Skeletal muscle satellite cell (primary cell): ENCODE results near the gene RP2.

ENCODE experiments used
- H3K27me3 ChIP-seq: 2 replicates; pipeline ENCODE4 v1.7.0; 2013; ENCODE audit warnings: low read length; ENCODE audit not compliant: control insufficient read depth, insufficient read depth
- H3K36me3 ChIP-seq: 2 replicates; pipeline ENCODE4 v1.7.0; 2013; ENCODE audit warnings: mild to moderate bottlenecking, control low read depth, low read length; ENCODE audit not compliant: insufficient read depth
- H3K4me1 ChIP-seq: 2 replicates; pipeline ENCODE4 v1.7.0; 2013; ENCODE audit warnings: low read length; ENCODE audit not compliant: control insufficient read depth, insufficient read depth
- H3K4me2 ChIP-seq: 2 replicates; pipeline ENCODE4 v1.7.0; 2013; ENCODE audit warnings: mild to moderate bottlenecking, low read length
- H3K4me3 ChIP-seq: 2 replicates; pipeline ENCODE4 v1.7.0; 2013; ENCODE audit warnings: low read length
- H3K9ac ChIP-seq: 2 replicates; pipeline ENCODE4 v1.7.0; 2013; ENCODE audit warnings: mild to moderate bottlenecking, low read depth, low read length, moderate library complexity
- H3K9me3 ChIP-seq: replicated peaks from 2 replicates; pipeline ENCODE4 v1.7.0; 2013; ENCODE audit warnings: mild to moderate bottlenecking, control low read depth, low read length

RP2 gene

GRCh38 chrX:46819136-46819535 lies 17.7 kb upstream of the RP2 start:
- Histone ChIP-seq H3K4me3 (no peak overlapping the region), H3K9me3 (no peaks in the 10 kb centered on the region), H3K4me1 (no peaks in the 10 kb centered on the region), H3K36me3 (no peaks in the 10 kb centered on the region), H3K27me3 (peaks cover 11% of the 10 kb centered on the region), H3K4me2 (no peak overlapping the region), H3K9ac (no peak overlapping the region)

- Histone ChIP-seq H3K9ac (no peak overlapping the region), H3K27me3 (peaks cover 11% of the 10 kb centered on the region), H3K36me3 (no peaks in the 10 kb centered on the region), H3K9me3 (no peaks in the 10 kb centered on the region), H3K4me3 (no peak overlapping the region), H3K4me1 (no peaks in the 10 kb centered on the region), H3K4me2 (no peak overlapping the region)
These were observed 16.3 kb upstream of the RP2 start for GRCh38 chrX:46820391-46821100.

- no peak overlapping the region for H3K9ac ChIP-seq
- H3K36me3 ChIP-seq: no peaks in the 10 kb centered on the region
- peaks cover 4% of the 10 kb centered on the region for H3K27me3 ChIP-seq
- H3K9me3 ChIP-seq: no peaks in the 10 kb centered on the region
- no peaks in the 10 kb centered on the region for H3K4me1 ChIP-seq
- H3K4me3 ChIP-seq: no peak overlapping the region
- no peak overlapping the region for H3K4me2 ChIP-seq
These were observed 13.4 kb upstream of the RP2 start for GRCh38 chrX:46823481-46823880.

- peaks cover 5% of the 10 kb centered on the region for H3K27me3 ChIP-seq
- H3K4me1 ChIP-seq: no peaks in the 10 kb centered on the region
- no peaks in the 10 kb centered on the region for H3K36me3 ChIP-seq
- H3K9me3 ChIP-seq: no peaks in the 10 kb centered on the region
- no peak overlapping the region for H3K4me3 ChIP-seq
- H3K4me2 ChIP-seq: no peak overlapping the region
- H3K9ac ChIP-seq: no peak overlapping the region
These were observed 5.0 kb upstream of the RP2 start for GRCh38 chrX:46831765-46832327.

- Histone ChIP-seq H3K4me1 (peaks cover 24% of the 10 kb centered on the region), H3K9ac (peak overlapping the region; percentile 94), H3K4me3 (peak overlapping the region; percentile 81), H3K27me3 (peaks cover 3% of the 10 kb centered on the region), H3K9me3 (no peaks in the 10 kb centered on the region), H3K36me3 (no peaks in the 10 kb centered on the region), H3K4me2 (peak overlapping the region; percentile 76)
These were observed 979 bp downstream of the RP2 start for GRCh38 chrX:46837558-46838485.

GRCh38 chrX:46838486-46838870 lies 1.6 kb downstream of the RP2 start:
- peaks cover 24% of the 10 kb centered on the region for H3K4me1 ChIP-seq

GRCh38 chrX:46838974-46839480 lies 2.2 kb downstream of the RP2 start:
- Histone ChIP-seq H3K4me3 (peak overlapping the region; percentile 81), H3K9me3 (no peaks in the 10 kb centered on the region), H3K4me1 (peaks cover 24% of the 10 kb centered on the region), H3K27me3 (no peaks in the 10 kb centered on the region), H3K4me2 (peak overlapping the region; percentile 76), H3K36me3 (no peaks in the 10 kb centered on the region), H3K9ac (peak overlapping the region; percentile 94)

More at GRCh38 chrX:46838486-46838870, 1.6 kb downstream of the RP2 start:
- peak overlapping the region; percentile 81 for H3K4me3 ChIP-seq
- H3K4me2 ChIP-seq: peak overlapping the region; percentile 76
- no peaks in the 10 kb centered on the region for H3K36me3 ChIP-seq
- H3K27me3 ChIP-seq: no peaks in the 10 kb centered on the region
- no peaks in the 10 kb centered on the region for H3K9me3 ChIP-seq
- peak overlapping the region; percentile 94 for H3K9ac ChIP-seq

- Histone ChIP-seq H3K36me3 (no peaks in the 10 kb centered on the region), H3K4me3 (no peak overlapping the region), H3K27me3 (no peaks in the 10 kb centered on the region), H3K9me3 (no peaks in the 10 kb centered on the region), H3K4me1 (peaks cover 24% of the 10 kb centered on the region), H3K9ac (peak overlapping the region; percentile 5), H3K4me2 (no peak overlapping the region)
These were observed 4.1 kb downstream of the RP2 start for GRCh38 chrX:46840946-46841345.

- Histone ChIP-seq H3K36me3 (no peaks in the 10 kb centered on the region), H3K4me2 (no peak overlapping the region), H3K9ac (no peak overlapping the region), H3K9me3 (no peaks in the 10 kb centered on the region), H3K4me3 (no peak overlapping the region), H3K4me1 (peaks cover 24% of the 10 kb centered on the region), H3K27me3 (no peaks in the 10 kb centered on the region)
These were observed 4.5 kb downstream of the RP2 start for GRCh38 chrX:46841346-46841745.

GRCh38 chrX:46844913-46845312 lies 8.1 kb downstream of the RP2 start:
- Histone ChIP-seq H3K9me3 (no peaks in the 10 kb centered on the region), H3K4me2 (no peak overlapping the region), H3K27me3 (no peaks in the 10 kb centered on the region), H3K36me3 (no peaks in the 10 kb centered on the region), H3K9ac (no peak overlapping the region), H3K4me3 (no peak overlapping the region), H3K4me1 (peaks cover 17% of the 10 kb centered on the region)

- no peaks in the 10 kb centered on the region for H3K36me3 ChIP-seq
- H3K4me3 ChIP-seq: no peak overlapping the region
- no peaks in the 10 kb centered on the region for H3K9me3 ChIP-seq
- no peak overlapping the region for H3K4me2 ChIP-seq
- H3K9ac ChIP-seq: no peak overlapping the region
- H3K27me3 ChIP-seq: no peaks in the 10 kb centered on the region
- no peaks in the 10 kb centered on the region for H3K4me1 ChIP-seq
These were observed 13.1 kb downstream of the RP2 start for GRCh38 chrX:46849933-46850332.
